ENCODE data around the gene RFX1. TPM values are rescaled to one million over a fixed set of nuclear protein-coding genes. Genes with fewer than 3 reads are reported as not detected.

RFX1 gene
- polyA plus RNA-seq, 1 donor (not counting 4 experiments of a cell fraction or from before 2014, with no cell fraction given): 0.45 TPM

DNA sequence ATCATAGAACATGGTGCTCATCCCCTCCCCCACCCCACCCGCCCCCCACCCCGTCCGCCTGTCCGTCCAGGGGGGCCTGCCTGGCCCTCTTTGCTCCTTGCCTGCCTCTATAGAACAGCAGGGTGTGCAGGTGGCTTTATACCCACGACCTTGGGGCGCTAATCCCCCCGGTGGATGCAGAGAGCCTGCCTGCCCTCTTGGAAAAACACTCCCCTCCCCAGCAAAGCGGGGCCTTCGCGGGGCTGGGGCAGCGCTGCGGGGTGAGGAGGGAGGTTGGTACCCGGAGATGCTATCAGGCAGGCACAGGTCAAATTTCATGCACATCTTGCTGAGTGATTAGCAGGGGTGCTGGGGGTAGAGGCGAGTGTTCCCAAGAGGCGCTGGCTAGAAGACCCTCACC, 21.9 kb downstream of the RFX1 start:
- Histone ChIP-seq H3K9me1 (ENCODE audit: control insufficient read depth, extremely low read depth, insufficient read depth, low read length) (no peaks in the 10 kb centered on the region), H3K4me3 (ENCODE audit: control insufficient read depth in 2 of 3, extremely low read depth in 1 of 3, insufficient read depth in 2 of 3, low read depth in 1 of 3, low read length in 3 of 3) (no peak overlapping the region), H3K4me2 (ENCODE audit: control insufficient read depth, extremely low read depth, insufficient read depth, low read depth, low read length) (no peak overlapping the region), H3K36me3 (ENCODE audit: control insufficient read depth in 2 of 2, extremely low read depth in 1 of 2, insufficient read depth in 2 of 2, low read length in 2 of 2) (peaks cover 8 to 9% of the 10 kb centered on the region in 2 experiments), H3K9me3 (ENCODE audit: control insufficient read depth, low read depth, low read length) (no peaks in the 10 kb centered on the region), H3K27me3 (ENCODE audit: control insufficient read depth, extremely low read depth, insufficient read depth, low read length) (no peaks in the 10 kb centered on the region), H3K79me2 (ENCODE audit: control insufficient read depth, insufficient read depth, low read length) (no peaks in the 10 kb centered on the region), H3K4me1 (ENCODE audit: control insufficient read depth, extremely low read depth, insufficient read depth, low read length) (peaks cover 8% of the 10 kb centered on the region), H2AFZ (ENCODE audit: control insufficient read depth, low read length) (no peak overlapping the region), H3K27ac (ENCODE audit: control insufficient read depth, insufficient read depth, low read length) (no peak overlapping the region), H4K20me1 (ENCODE audit: control insufficient read depth, extremely low read depth, insufficient read depth, low read length) (no peaks in the 10 kb centered on the region), H3K9ac (ENCODE audit: control insufficient read depth, extremely low read depth, insufficient read depth, low read length) (no peak overlapping the region)
- DNase-seq (ENCODE audit: low read depth, low spot score) (no peak), FAIRE-seq (no peak)
- dilution Hi-C loops (cut with MboI; ENCODE audit: extremely low pct_ligation_motif_present, low sequenced_read_pairs): no loop called here
- no peak for TF ChIP-seq EZH2 (IDR thresholded peaks at IDR 0.05; ENCODE audit: low read length)

DNA sequence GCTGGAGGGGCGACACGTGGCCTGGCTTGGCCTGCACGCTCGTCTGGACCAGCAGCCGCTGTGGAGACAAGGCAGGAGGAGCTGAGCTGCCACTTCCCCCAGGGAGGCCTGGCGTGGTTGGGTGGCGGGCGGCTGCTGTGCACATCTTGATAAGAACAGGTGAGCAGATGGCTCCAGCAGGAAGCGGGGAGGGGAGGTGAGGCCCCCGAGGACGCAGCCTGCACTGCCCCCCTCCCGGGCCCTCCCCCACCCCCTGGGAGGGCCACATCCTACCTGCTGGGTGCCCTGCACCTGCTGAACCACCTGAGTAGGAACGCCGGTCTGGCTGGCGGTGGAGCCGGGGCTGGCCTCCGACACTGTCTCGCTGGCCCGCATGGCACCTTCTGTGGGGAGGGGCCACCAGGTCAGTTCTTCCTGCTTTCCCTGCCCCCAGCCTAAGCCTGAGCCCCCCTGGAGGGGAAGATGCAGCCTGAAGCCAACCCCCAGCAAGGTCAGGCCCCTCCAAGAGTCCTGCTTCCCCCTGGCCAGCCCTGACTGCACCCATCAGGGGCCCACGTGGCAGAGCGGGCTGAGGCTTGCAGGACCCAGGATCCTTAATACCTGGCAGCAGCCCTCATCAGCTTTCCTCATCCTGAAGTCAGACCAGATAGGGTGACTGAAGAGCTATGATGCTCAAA, 22.8 kb downstream of the RFX1 start:
- Histone ChIP-seq H3K9me3 (ENCODE audit: control insufficient read depth, low read depth, low read length) (no peaks in the 10 kb centered on the region), H3K4me3 (ENCODE audit: control insufficient read depth in 2 of 3, extremely low read depth in 1 of 3, insufficient read depth in 2 of 3, low read depth in 1 of 3, low read length in 3 of 3) (no peak overlapping the region), H3K79me2 (ENCODE audit: control insufficient read depth, insufficient read depth, low read length) (no peaks in the 10 kb centered on the region), H4K20me1 (ENCODE audit: control insufficient read depth, extremely low read depth, insufficient read depth, low read length) (no peaks in the 10 kb centered on the region), H3K4me2 (ENCODE audit: control insufficient read depth, extremely low read depth, insufficient read depth, low read depth, low read length) (no peak overlapping the region), H2AFZ (ENCODE audit: control insufficient read depth, low read length) (no peak overlapping the region), H3K27ac (ENCODE audit: control insufficient read depth, insufficient read depth, low read length) (no peak overlapping the region), H3K9me1 (ENCODE audit: control insufficient read depth, extremely low read depth, insufficient read depth, low read length) (no peaks in the 10 kb centered on the region), H3K4me1 (ENCODE audit: control insufficient read depth, extremely low read depth, insufficient read depth, low read length) (peaks cover 11% of the 10 kb centered on the region), H3K27me3 (ENCODE audit: control insufficient read depth, extremely low read depth, insufficient read depth, low read length) (no peaks in the 10 kb centered on the region), H3K36me3 (ENCODE audit: control insufficient read depth in 2 of 2, extremely low read depth in 1 of 2, insufficient read depth in 2 of 2, low read length in 2 of 2) (peaks cover 5 to 8% of the 10 kb centered on the region in 2 experiments), H3K9ac (ENCODE audit: control insufficient read depth, extremely low read depth, insufficient read depth, low read length) (no peak overlapping the region)
- dilution Hi-C loops (cut with MboI; ENCODE audit: extremely low pct_ligation_motif_present, low sequenced_read_pairs): no loop called here
- DNase-seq (ENCODE audit: low read depth, low spot score) (no peak), FAIRE-seq (no peak)
- TF ChIP-seq, protein P1, sequence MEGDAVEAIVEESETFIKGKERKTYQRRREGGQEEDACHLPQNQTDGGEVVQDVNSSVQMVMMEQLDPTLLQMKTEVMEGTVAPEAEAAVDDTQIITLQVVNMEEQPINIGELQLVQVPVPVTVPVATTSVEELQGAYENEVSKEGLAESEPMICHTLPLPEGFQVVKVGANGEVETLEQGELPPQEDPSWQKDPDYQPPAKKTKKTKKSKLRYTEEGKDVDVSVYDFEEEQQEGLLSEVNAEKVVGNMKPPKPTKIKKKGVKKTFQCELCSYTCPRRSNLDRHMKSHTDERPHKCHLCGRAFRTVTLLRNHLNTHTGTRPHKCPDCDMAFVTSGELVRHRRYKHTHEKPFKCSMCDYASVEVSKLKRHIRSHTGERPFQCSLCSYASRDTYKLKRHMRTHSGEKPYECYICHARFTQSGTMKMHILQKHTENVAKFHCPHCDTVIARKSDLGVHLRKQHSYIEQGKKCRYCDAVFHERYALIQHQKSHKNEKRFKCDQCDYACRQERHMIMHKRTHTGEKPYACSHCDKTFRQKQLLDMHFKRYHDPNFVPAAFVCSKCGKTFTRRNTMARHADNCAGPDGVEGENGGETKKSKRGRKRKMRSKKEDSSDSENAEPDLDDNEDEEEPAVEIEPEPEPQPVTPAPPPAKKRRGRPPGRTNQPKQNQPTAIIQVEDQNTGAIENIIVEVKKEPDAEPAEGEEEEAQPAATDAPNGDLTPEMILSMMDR (optimal IDR thresholded peaks at IDR 0.05 in 1 of 3, IDR thresholded peaks at IDR 0.05 in 1 of 3, conservative IDR thresholded peaks at IDR 0.05 in 1 of 3; ENCODE audit: extremely low read depth in 1 of 3, insufficient read depth in 2 of 3, low read length in 3 of 3): no peak
- no peak for TF ChIP-seq EZH2 (IDR thresholded peaks at IDR 0.05; ENCODE audit: low read length)

DNA sequence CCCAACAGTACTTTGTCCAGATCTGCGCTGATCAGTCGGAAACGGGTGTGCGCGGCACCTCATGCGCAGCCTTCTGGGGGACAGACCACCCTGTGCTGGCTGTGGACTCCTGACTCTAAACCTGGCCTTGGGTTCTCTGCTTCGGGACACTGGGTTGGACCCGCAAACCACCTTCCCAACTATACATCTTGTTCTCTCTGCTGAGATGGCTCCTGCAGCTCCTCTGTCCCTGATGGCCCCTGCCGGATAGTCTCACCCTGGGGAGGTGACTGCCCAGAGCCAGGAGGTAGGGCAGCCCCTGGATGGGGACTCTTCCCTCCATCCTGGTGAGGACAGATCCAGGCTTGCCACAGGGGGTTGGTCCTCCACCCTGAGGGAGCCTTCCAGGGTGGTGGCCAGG, 23.3 kb downstream of the RFX1 start:
- Histone ChIP-seq H3K36me3 (ENCODE audit: control insufficient read depth in 2 of 2, extremely low read depth in 1 of 2, insufficient read depth in 2 of 2, low read length in 2 of 2) (peaks cover 5 to 6% of the 10 kb centered on the region in 2 experiments), H3K4me1 (ENCODE audit: control insufficient read depth, extremely low read depth, insufficient read depth, low read length) (peaks cover 11% of the 10 kb centered on the region), H3K9me3 (ENCODE audit: control insufficient read depth, low read depth, low read length) (no peaks in the 10 kb centered on the region), H3K4me3 (ENCODE audit: control insufficient read depth in 2 of 3, extremely low read depth in 1 of 3, insufficient read depth in 2 of 3, low read depth in 1 of 3, low read length in 3 of 3) (no peak overlapping the region), H3K9ac (ENCODE audit: control insufficient read depth, extremely low read depth, insufficient read depth, low read length) (no peak overlapping the region), H2AFZ (ENCODE audit: control insufficient read depth, low read length) (no peak overlapping the region), H3K27ac (ENCODE audit: control insufficient read depth, insufficient read depth, low read length) (no peak overlapping the region), H3K79me2 (ENCODE audit: control insufficient read depth, insufficient read depth, low read length) (no peaks in the 10 kb centered on the region), H3K4me2 (ENCODE audit: control insufficient read depth, extremely low read depth, insufficient read depth, low read depth, low read length) (no peak overlapping the region), H4K20me1 (ENCODE audit: control insufficient read depth, extremely low read depth, insufficient read depth, low read length) (no peaks in the 10 kb centered on the region), H3K27me3 (ENCODE audit: control insufficient read depth, extremely low read depth, insufficient read depth, low read length) (no peaks in the 10 kb centered on the region), H3K9me1 (ENCODE audit: control insufficient read depth, extremely low read depth, insufficient read depth, low read length) (no peaks in the 10 kb centered on the region)
- FAIRE-seq (no peak), DNase-seq (ENCODE audit: low read depth, low spot score) (no peak)
- TF ChIP-seq, protein P1 (optimal IDR thresholded peaks at IDR 0.05 in 1 of 3, IDR thresholded peaks at IDR 0.05 in 1 of 3, conservative IDR thresholded peaks at IDR 0.05 in 1 of 3; ENCODE audit: extremely low read depth in 1 of 3, insufficient read depth in 2 of 3, low read length in 3 of 3): no peak
- TF ChIP-seq EZH2 (IDR thresholded peaks at IDR 0.05; ENCODE audit: low read length): no peak
- dilution Hi-C loops (cut with MboI; ENCODE audit: extremely low pct_ligation_motif_present, low sequenced_read_pairs): no loop called here
